HEK293T (cell line): ENCODE measurements around the gene GPBP1.

Source experiments
- ARNT ChIP-seq: fragments of 450-650 bp; IDR thresholded peaks from 2 replicates; pipeline ENCODE4 v1.6.1; 2017; ENCODE audit warnings: mild to moderate bottlenecking
- FOXA1 ChIP-seq: fragments of 450-650 bp; IDR thresholded peaks from 2 replicates; pipeline ENCODE4 v1.6.1; 2016; ENCODE audit warnings: mild to moderate bottlenecking
- FOXM1 ChIP-seq: fragments of 450-650 bp; IDR thresholded peaks from 2 replicates; pipeline ENCODE4 v1.6.1; 2017; ENCODE audit warnings: mild to moderate bottlenecking, borderline replicate concordance
- LEF1 ChIP-seq: fragments of 450-650 bp; IDR thresholded peaks from 2 replicates; pipeline ENCODE4 v1.6.1; 2017; ENCODE audit warnings: mild to moderate bottlenecking, borderline replicate concordance
- SP1 ChIP-seq: fragments of 450-650 bp; IDR thresholded peaks from 2 replicates; pipeline ENCODE4 v1.6.1; 2017
- SUZ12 ChIP-seq: fragments of 450-650 bp; IDR thresholded peaks from 2 replicates; pipeline ENCODE4 v1.6.1; 2016; ENCODE audit warnings: mild to moderate bottlenecking
- TARDBP ChIP-seq: fragments of 450-650 bp; IDR thresholded peaks from 2 replicates; pipeline ENCODE4 v1.6.1; 2016
- TF ChIP-seq, protein P1 (sequence below): fragments of 450-650 bp; IDR thresholded peaks from 2 replicates; pipeline ENCODE4 v1.6.1; 2016

DNA sequence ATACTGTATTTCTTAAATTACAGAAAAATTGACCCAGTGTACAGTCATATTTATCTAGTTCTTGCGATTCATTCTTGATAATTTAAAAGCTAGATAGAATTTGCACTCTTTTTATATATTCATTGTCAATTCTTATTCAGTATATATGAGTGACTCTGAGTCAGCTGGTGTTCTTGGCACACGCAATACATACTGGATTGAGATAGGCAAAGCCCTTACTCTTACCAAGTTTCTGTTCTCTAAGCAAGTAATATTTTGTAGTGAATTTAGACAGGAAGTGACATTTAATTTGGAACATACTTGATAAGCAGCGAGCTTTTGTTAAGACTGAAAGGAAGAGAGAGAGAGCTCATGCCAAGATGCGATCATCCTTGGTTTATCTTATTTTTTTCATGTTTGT lies 57.7 kb downstream of the GPBP1 start:
- no peak for TF ChIP-seq TARDBP
- TF ChIP-seq SUZ12: no peak
- TF ChIP-seq LEF1: no peak
- TF ChIP-seq ARNT: no peak
- no peak for TF ChIP-seq FOXM1
- no peak for TF ChIP-seq FOXA1
- no peak for TF ChIP-seq SP1
- TF ChIP-seq, protein P1, sequence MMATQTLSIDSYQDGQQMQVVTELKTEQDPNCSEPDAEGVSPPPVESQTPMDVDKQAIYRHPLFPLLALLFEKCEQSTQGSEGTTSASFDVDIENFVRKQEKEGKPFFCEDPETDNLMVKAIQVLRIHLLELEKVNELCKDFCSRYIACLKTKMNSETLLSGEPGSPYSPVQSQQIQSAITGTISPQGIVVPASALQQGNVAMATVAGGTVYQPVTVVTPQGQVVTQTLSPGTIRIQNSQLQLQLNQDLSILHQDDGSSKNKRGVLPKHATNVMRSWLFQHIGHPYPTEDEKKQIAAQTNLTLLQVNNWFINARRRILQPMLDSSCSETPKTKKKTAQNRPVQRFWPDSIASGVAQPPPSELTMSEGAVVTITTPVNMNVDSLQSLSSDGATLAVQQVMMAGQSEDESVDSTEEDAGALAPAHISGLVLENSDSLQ: no peak
